NB4 (cell line): ENCODE measurements around the gene SELENOI.
"Not testable (repeated sequence)": the region's sequence is repeated elsewhere in the genome, so short reads cannot be mapped to it uniquely, and the experiment has no call there.

Experiments used
- CTCF ChIP-seq: IDR thresholded peaks from one replicate; pipeline ENCODE4 v1.5.1; 2012; ENCODE audit warnings: low read depth, low read length
- MAX ChIP-seq: IDR thresholded peaks from 2 replicates; pipeline ENCODE4 v1.6.1; 2011; ENCODE audit warnings: low read depth, low read length

- not testable (repeated sequence) for TF ChIP-seq CTCF, MAX
Measured at GRCh38 chr2:26370909-26371308, 25.0 kb downstream of the SELENOI start.
